ENCODE measurements around the gene APOL6. TPM values are rescaled to one million over a fixed set of nuclear protein-coding genes. Genes with fewer than 3 reads are reported as not detected.

APOL6 gene
- total RNA-seq, 2 donors from 2014 or later, result 6.0 to 7.9 TPM

DNA sequence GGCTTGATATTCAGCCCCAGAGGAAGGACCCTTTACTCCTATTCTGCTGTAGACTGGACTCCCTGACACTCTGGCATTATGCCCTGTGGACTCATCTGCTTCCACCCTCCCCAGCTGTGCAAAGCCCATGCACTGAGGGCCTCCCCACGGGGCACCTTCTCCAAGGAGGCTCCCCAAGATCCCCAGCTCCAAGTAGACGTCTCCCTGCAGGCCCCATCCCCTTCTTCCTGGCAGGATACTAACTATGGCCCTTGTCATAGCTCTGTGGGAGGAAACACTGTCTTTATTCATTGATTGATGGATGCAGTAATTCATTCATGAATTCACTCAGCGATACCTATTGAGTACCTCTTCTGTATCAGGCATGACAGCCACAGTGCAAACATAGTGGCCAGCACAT, 15.3 kb upstream of the APOL6 start:
- 62 to 76% methylated on average over 3 of the region's 3 CpGs for WGBS, 2 donors
- DNase-seq (no peak), ATAC-seq (no peak)
- Histone ChIP-seq H3K4me1 (peaks cover 7% of the 10 kb centered on the region), H3K27ac (no peak overlapping the region), H3K27me3 (no peaks in the 10 kb centered on the region), H3K9me3 (no peaks in the 10 kb centered on the region), H3K36me3 (replicated peaks in 1 of 2; ENCODE audit: insufficient read depth in 1 of 2, low read depth in 2 of 2) (no peaks in the 10 kb centered on the region), H3K4me3 (no peak overlapping the region)
- intact Hi-C loops (cut with DNase I), result loop anchor here (10.0 kb wide), 1 partner anchor 292 kb away; no protein-coding TSS in a partner anchor
- TF ChIP-seq POLR2A (IDR thresholded peaks at IDR 0.05), result no peak
- TF ChIP-seq, protein P1, sequence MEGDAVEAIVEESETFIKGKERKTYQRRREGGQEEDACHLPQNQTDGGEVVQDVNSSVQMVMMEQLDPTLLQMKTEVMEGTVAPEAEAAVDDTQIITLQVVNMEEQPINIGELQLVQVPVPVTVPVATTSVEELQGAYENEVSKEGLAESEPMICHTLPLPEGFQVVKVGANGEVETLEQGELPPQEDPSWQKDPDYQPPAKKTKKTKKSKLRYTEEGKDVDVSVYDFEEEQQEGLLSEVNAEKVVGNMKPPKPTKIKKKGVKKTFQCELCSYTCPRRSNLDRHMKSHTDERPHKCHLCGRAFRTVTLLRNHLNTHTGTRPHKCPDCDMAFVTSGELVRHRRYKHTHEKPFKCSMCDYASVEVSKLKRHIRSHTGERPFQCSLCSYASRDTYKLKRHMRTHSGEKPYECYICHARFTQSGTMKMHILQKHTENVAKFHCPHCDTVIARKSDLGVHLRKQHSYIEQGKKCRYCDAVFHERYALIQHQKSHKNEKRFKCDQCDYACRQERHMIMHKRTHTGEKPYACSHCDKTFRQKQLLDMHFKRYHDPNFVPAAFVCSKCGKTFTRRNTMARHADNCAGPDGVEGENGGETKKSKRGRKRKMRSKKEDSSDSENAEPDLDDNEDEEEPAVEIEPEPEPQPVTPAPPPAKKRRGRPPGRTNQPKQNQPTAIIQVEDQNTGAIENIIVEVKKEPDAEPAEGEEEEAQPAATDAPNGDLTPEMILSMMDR (IDR thresholded peaks at IDR 0.05), result no peak

DNA sequence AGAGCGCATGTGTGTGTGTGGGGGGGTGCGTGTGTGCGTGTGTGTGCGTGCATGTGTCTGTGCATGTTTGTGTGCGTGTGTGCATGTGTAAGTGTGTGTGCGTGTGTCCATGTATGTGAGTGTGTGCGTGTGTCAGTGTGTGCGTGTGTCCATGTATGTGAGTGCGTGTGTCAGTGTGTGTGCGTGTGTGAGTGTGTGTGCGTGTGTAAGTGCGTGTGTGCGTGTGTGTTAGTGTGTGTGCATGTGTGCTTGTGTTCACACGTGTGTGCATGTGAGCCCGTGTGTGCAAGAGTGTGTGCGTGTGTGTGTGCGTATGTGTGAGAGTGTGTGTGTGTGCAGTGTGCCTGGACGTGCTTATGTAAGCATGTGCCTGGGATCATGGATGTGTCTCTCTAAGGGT, 14.7 kb upstream of the APOL6 start:
- peaks cover 7% of the 10 kb centered on the region for H3K4me1 ChIP-seq
- H3K4me3 ChIP-seq, result no peak overlapping the region
- no peak for TF ChIP-seq POLR2A (IDR thresholded peaks at IDR 0.05)
- TF ChIP-seq, protein P1 (IDR thresholded peaks at IDR 0.05), result no peak
- H3K27me3 ChIP-seq, result no peaks in the 10 kb centered on the region
- 77% methylated on average over 18 of the region's 18 CpGs for WGBS, 2 donors
- H3K9me3 ChIP-seq, result no peaks in the 10 kb centered on the region
- intact Hi-C loops (cut with DNase I), result loop anchor here (10.0 kb wide), 1 partner anchor 291 kb away; no protein-coding TSS in a partner anchor
- H3K27ac ChIP-seq, result no peak overlapping the region
- ATAC-seq (no peak), DNase-seq (no peak)
- no peaks in the 10 kb centered on the region for H3K36me3 ChIP-seq (replicated peaks in 1 of 2; ENCODE audit: insufficient read depth in 1 of 2, low read depth in 2 of 2)

DNA sequence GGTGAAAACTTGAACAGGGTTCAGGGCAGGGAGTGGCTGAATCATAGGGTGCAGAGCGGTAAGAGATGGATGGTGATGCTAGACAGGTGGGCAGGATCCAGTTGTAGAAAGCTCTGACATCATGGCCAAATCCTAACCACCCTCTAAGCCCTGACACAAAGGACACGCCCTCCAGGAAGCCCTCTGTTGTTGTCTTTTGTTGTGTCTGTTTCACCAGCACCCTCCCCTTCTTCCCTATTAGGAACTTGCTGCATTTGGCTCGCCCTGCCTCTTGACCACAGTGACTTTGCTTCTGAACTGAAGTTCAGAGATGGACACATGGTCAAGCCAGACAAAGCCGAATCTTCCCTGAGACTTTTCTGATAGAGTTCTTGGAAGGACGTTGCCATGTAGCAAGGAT, 14.2 kb upstream of the APOL6 start:
- intact Hi-C loops (cut with DNase I), result loop anchor here (10.0 kb wide), 1 partner anchor 291 kb away; no protein-coding TSS in a partner anchor
- ATAC-seq, result no peak
- Histone ChIP-seq H3K4me3 (no peak overlapping the region), H3K27ac (no peak overlapping the region), H3K36me3 (replicated peaks in 1 of 2; ENCODE audit: insufficient read depth in 1 of 2, low read depth in 2 of 2) (no peaks in the 10 kb centered on the region), H3K9me3 (no peaks in the 10 kb centered on the region), H3K27me3 (no peaks in the 10 kb centered on the region), H3K4me1 (peaks cover 7% of the 10 kb centered on the region)
- no peak for TF ChIP-seq POLR2A (IDR thresholded peaks at IDR 0.05)
- TF ChIP-seq, protein P1 (IDR thresholded peaks at IDR 0.05), result no peak
- WGBS, 2 donors, result 53 to 69% methylated on average over 5 of the region's 5 CpGs
- no peak for DNase-seq

DNA sequence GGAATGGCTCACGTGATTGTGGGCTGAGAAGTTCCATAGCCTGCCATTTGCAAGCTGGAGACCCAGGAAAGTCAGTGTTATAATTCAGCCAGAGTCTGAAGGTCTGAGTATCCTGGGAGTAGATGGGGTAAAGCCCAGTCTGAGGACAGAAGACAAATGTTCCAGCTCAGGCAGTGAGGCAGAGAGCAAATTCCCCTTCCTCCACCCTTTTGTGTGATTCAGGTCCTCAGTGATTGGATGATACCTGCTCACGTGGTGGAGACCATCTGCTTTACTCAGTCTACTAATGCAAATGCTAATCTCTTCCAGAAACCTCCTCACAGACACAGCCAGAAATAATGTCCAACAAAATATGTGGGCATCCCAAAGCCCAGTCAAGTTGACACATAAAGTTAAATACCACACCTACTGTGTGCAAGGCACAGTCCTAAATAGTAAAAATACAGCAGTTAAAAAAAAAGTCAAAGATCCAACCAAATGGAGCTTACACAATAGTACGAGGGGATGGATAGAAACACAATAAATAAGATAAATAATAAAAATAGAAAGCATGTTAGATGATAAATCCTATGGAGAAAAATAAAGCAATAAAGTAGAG, 13.2 kb upstream of the APOL6 start:
- intact Hi-C loops (cut with DNase I), result loop anchor here (10.0 kb wide), 1 partner anchor 290 kb away; no protein-coding TSS in a partner anchor
- 63 to 74% methylated on average over 3 of the region's 3 CpGs for WGBS, 2 donors

More for the DNA sequence above, 13.2 kb upstream of the APOL6 start:
- Histone ChIP-seq H3K36me3 (replicated peaks in 1 of 2; ENCODE audit: insufficient read depth in 1 of 2, low read depth in 2 of 2) (no peaks in the 10 kb centered on the region), H3K4me3 (no peak overlapping the region), H3K27me3 (no peaks in the 10 kb centered on the region), H3K27ac (no peak overlapping the region), H3K4me1 (no peaks in the 10 kb centered on the region), H3K9me3 (no peaks in the 10 kb centered on the region)
- ATAC-seq (no peak), DNase-seq (no peak)
- no peak for TF ChIP-seq POLR2A (IDR thresholded peaks at IDR 0.05)
- TF ChIP-seq, protein P1 (IDR thresholded peaks at IDR 0.05), result no peak

Measured in body of pancreas (tissue), 4 donors.